Panc1 (cell line): ENCODE measurements around the gene FAF1. TPM values are rescaled to one million over a fixed set of nuclear protein-coding genes. Genes with fewer than 3 reads are reported as not detected.

Experiments used
- ATAC-seq: fragments of 200-7000 bp; cut with Tn5 transposase; 2 replicates; pipeline ENCODE4 v1.9.1; 2020; ENCODE audit warnings: mild to moderate bottlenecking, moderate library complexity
- BruUV-seq: library from RNA; stranded (reverse); fragments of 400-500 nt; replicated peaks from 2 replicates; lab custom pipeline; 2021; lab: Mats Ljungman, UMichigan
- CTCF ChIA-PET: fragments of 300-600 bp; sonication (Branson Sonifier 250); formaldehyde crosslinking; loops from one replicate; lab custom pipeline; 2022; ENCODE audit warnings: antibody characterized with exemption; lab: Charles Lee
- POLR2A ChIA-PET: fragments of 300-600 bp; sonication (Branson Sonifier 250); formaldehyde crosslinking; loops from one replicate; lab custom pipeline; 2022; ENCODE audit warnings: antibody characterized with exemption; lab: Charles Lee
- DNase-seq: peaks from one replicate; pipeline ENCODE4 v3.0.0-alpha.2; 2010; ENCODE audit warnings: low read depth, low spot score
- H3K27ac ChIP-seq: 2 replicates; pipeline ENCODE4 v1.5.1; 2011; ENCODE audit warnings: mild to moderate bottlenecking, low read length, inconsistent platforms
- H3K27me3 ChIP-seq: fragments of 200-500 bp; sonication (Bioruptor generic); 2 replicates; pipeline ENCODE4 v1.6.0; 2014; ENCODE audit warnings: low read length, inconsistent platforms; ENCODE audit not compliant: control insufficient read depth, insufficient read depth
- H3K36me3 ChIP-seq: fragments of 200-500 bp; sonication (Bioruptor generic); 2 replicates; pipeline ENCODE4 v1.5.1; 2014; ENCODE audit warnings: inconsistent platforms, mild to moderate bottlenecking, low read length, moderate library complexity; ENCODE audit not compliant: control insufficient read depth, insufficient read depth
- H3K4me1 ChIP-seq: 2 replicates; pipeline ENCODE4 v1.5.1; 2011; ENCODE audit warnings: inconsistent platforms, mild to moderate bottlenecking, low read length, moderate library complexity; ENCODE audit not compliant: control insufficient read depth, insufficient read depth
- H3K4me3 ChIP-seq, 2 experiments: 2 replicates each; pipeline ENCODE4 v1.5.1; 2011 to 2012; ENCODE audit warnings: low read depth in 2 of 2, low read length in 2 of 2, mild to moderate bottlenecking in 2 of 2, inconsistent platforms in 1 of 2, moderate library complexity in 1 of 2
- H3K9me3 ChIP-seq: fragments of 200-500 bp; sonication (Bioruptor generic); 2 replicates; pipeline ENCODE4 v1.5.1; 2014; ENCODE audit warnings: low read depth, mild to moderate bottlenecking, inconsistent platforms, low read length, moderate library complexity; ENCODE audit not compliant: control insufficient read depth, insufficient read depth
- CTCF ChIP-seq: fragments of 450-650 bp; IDR thresholded peaks from 2 replicates; pipeline ENCODE4 v1.5.1; 2017; ENCODE audit warnings: mild to moderate bottlenecking
- POLR2AphosphoS5 ChIP-seq: IDR thresholded peaks from 2 replicates; pipeline ENCODE4 v1.6.1; 2012; ENCODE audit warnings: mild to moderate bottlenecking, low read depth, low read length, moderate library complexity
- SIN3A ChIP-seq: IDR thresholded peaks from 2 replicates; pipeline ENCODE4 v1.6.1; 2012; ENCODE audit warnings: low read depth, mild to moderate bottlenecking, low read length, moderate library complexity, borderline replicate concordance; ENCODE audit not compliant: insufficient read depth
- TCF7L2 ChIP-seq: IDR thresholded peaks from 2 replicates; pipeline ENCODE4 v1.6.1; 2011; ENCODE audit warnings: mild to moderate bottlenecking, low read depth, low read length, inconsistent platforms
- in situ Hi-C: cut with HindIII; loops from 2 replicates; pipeline ENCODE4 v1.10.0; 2016; ENCODE audit warnings: low sequenced_read_pairs, low pct_unique_long_range_greater_than_20kb
- intact Hi-C: fragments of 100-400 bp; cut with micrococcal nuclease; formaldehyde crosslinking; loops from one replicate; pipeline ENCODE4 v1.10.0; 2022; ENCODE audit not compliant: unreplicated experiment
- total RNA-seq: library from RNA; stranded (reverse); gene quantifications from one replicate; pipeline ENCODE4 v1.2.1, GENCODE V29; 2021; ENCODE audit not compliant: unreplicated experiment
- TF ChIP-seq, protein P1 (sequence below), 2 experiments: IDR thresholded peaks; 2 replicates each; pipeline ENCODE4 v1.6.1; 2011 to 2012; ENCODE audit warnings: low read depth in 2 of 2, control low read depth in 1 of 2, low read length in 1 of 2, mild to moderate bottlenecking in 1 of 2, moderate library complexity in 1 of 2; ENCODE audit not compliant: insufficient read depth in 1 of 2

Gene FAF1
- total RNA-seq, 1 experiment from 2014 or later: 101 TPM

DNA sequence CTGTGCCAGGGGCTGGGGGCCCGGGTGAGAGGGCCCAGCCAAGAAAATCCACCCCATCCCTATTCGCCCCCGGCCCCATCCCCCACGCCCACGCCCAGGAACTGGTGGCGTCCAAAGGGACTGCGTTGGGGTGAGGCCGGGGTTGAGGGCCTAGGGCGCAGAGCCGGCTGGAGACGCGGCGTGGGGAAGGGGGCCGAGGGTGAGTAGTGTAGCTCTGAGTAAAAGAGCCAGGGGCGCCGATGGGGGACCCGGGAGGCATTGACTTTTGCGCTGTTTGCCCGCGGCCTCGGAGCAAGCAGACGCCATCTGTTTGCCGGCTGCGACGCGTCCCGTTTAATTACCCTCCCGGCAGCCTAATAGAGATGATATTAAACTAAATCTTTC, 533.4 kb downstream of the FAF1 start:
- Histone ChIP-seq H3K4me1 (no peaks in the 10 kb centered on the region), H3K27ac (no peak overlapping the region), H3K27me3 (peaks cover 18% of the 10 kb centered on the region), H3K36me3 (no peaks in the 10 kb centered on the region), H3K9me3 (no peaks in the 10 kb centered on the region), H3K4me3 (no peak overlapping the region)
- ChIA-PET POLR2A (no interaction called here), CTCF (no interaction called here)
- TF ChIP-seq SIN3A (no peak), CTCF (no peak), TCF7L2 (no peak), POLR2AphosphoS5 (no peak)
- TF ChIP-seq, protein P1, sequence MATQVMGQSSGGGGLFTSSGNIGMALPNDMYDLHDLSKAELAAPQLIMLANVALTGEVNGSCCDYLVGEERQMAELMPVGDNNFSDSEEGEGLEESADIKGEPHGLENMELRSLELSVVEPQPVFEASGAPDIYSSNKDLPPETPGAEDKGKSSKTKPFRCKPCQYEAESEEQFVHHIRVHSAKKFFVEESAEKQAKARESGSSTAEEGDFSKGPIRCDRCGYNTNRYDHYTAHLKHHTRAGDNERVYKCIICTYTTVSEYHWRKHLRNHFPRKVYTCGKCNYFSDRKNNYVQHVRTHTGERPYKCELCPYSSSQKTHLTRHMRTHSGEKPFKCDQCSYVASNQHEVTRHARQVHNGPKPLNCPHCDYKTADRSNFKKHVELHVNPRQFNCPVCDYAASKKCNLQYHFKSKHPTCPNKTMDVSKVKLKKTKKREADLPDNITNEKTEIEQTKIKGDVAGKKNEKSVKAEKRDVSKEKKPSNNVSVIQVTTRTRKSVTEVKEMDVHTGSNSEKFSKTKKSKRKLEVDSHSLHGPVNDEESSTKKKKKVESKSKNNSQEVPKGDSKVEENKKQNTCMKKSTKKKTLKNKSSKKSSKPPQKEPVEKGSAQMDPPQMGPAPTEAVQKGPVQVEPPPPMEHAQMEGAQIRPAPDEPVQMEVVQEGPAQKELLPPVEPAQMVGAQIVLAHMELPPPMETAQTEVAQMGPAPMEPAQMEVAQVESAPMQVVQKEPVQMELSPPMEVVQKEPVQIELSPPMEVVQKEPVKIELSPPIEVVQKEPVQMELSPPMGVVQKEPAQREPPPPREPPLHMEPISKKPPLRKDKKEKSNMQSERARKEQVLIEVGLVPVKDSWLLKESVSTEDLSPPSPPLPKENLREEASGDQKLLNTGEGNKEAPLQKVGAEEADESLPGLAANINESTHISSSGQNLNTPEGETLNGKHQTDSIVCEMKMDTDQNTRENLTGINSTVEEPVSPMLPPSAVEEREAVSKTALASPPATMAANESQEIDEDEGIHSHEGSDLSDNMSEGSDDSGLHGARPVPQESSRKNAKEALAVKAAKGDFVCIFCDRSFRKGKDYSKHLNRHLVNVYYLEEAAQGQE (IDR thresholded peaks at IDR 0.05; ENCODE audit: insufficient read depth in 1 of 2, low read depth in 2 of 2, low read length in 1 of 2): no peak
- intact Hi-C loops: no loop called here
- in situ Hi-C loops: no loop called here
- DNase-seq: no peak
- no peak for ATAC-seq
- no TSS peak for BruUV-seq

- no TSS peak for BruUV-seq
- TF ChIP-seq SIN3A (no peak), POLR2AphosphoS5 (no peak), CTCF (no peak), TCF7L2 (no peak)
- TF ChIP-seq, protein P1 (IDR thresholded peaks at IDR 0.05; ENCODE audit: insufficient read depth in 1 of 2, low read depth in 2 of 2, low read length in 1 of 2): no peak
- Histone ChIP-seq H3K27me3 (peaks cover 18% of the 10 kb centered on the region), H3K36me3 (no peaks in the 10 kb centered on the region), H3K27ac (no peak overlapping the region), H3K9me3 (no peaks in the 10 kb centered on the region), H3K4me1 (no peaks in the 10 kb centered on the region), H3K4me3 (no peak overlapping the region)
- in situ Hi-C loops (no loop called here), intact Hi-C loops (no loop called here)
- CTCF ChIA-PET: no interaction called here
- ATAC-seq (no peak), DNase-seq (no peak)
- POLR2A ChIA-PET: no interaction called here
Observed at GRCh38 chr1:50426108-50426700, 533.9 kb downstream of the FAF1 start.
